VCaP (cell line): ENCODE measurements around the gene DPEP2.

Source experiments
- H3K27ac ChIP-seq: fragments of 450-650 bp; 2 replicates; pipeline ENCODE4 v1.5.1; 2017
- TF ChIP-seq, protein P1 (sequence below): fragments of 450-650 bp; conservative IDR thresholded peaks from 2 replicates; pipeline ENCODE4 v1.5.1; 2017; ENCODE audit warnings: mild to moderate bottlenecking, moderate library complexity

Gene DPEP2

GRCh38 chr16:67941469-67942199 is 57.6 kb downstream of the DPEP2 start:
- TF ChIP-seq, protein P1, sequence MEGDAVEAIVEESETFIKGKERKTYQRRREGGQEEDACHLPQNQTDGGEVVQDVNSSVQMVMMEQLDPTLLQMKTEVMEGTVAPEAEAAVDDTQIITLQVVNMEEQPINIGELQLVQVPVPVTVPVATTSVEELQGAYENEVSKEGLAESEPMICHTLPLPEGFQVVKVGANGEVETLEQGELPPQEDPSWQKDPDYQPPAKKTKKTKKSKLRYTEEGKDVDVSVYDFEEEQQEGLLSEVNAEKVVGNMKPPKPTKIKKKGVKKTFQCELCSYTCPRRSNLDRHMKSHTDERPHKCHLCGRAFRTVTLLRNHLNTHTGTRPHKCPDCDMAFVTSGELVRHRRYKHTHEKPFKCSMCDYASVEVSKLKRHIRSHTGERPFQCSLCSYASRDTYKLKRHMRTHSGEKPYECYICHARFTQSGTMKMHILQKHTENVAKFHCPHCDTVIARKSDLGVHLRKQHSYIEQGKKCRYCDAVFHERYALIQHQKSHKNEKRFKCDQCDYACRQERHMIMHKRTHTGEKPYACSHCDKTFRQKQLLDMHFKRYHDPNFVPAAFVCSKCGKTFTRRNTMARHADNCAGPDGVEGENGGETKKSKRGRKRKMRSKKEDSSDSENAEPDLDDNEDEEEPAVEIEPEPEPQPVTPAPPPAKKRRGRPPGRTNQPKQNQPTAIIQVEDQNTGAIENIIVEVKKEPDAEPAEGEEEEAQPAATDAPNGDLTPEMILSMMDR, result no peak
- no peak overlapping the region for H3K27ac ChIP-seq

- TF ChIP-seq, protein P1, result no peak
These were observed 58.7 kb downstream of the DPEP2 start for GRCh38 chr16:67940446-67941089.

DNA sequence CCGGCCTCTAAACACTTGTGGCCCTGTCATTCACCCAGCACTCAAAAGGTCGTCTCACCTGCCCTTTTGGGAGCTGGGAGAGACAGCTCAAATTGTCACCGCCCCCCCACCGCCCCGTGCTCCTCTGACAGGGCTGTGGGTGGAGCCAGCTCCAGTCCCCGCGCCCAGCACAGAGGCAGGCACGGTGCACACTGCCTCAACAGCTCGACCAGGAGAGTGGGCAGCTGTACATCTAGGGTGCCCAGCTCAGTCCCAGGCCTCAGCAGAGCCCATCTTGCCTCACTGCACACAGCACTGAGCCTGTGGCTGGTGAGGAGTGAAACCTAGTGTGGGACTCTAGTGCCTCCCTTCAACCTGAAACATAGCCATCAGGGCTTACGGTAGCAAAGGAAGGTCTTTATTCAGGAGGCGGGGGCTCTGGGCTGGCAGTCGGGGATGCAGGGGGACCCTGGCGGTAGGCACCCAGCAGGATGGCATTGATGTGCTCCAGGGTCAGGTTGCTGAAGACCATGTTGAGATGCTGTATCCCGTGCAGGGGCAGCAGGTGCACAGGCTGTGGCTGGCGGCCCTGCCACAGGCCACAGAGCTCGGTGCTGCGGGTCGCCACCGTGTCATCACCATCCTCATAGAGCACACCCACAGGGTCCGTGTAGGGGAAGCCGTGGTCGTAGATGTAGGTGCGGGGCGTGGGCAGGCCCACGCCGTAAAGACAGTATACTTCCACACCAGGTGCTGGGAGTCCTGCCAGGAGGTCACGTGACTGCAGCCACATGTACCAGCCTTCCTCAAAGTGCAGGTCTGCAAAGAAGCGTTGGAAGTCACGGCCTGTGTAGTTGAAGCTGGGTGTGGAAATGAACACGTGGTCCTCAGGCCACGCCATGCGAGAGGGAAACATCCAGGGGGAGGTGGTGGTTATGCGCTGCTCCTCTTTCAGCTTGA is 59.5 kb downstream of the DPEP2 start:
- TF ChIP-seq, protein P1, result no peak
- no peak overlapping the region for H3K27ac ChIP-seq

More at GRCh38 chr16:67940446-67941089, 58.7 kb downstream of the DPEP2 start:
- no peak overlapping the region for H3K27ac ChIP-seq

- H3K27ac ChIP-seq, result peak overlapping the region; percentile 85; the same call in 1 of the 2 replicates
These were observed 61.6 kb downstream of the DPEP2 start for GRCh38 chr16:67937713-67938112.
